HG03432 (cell line): Measurements from ENCODE around the gene MAD2L2.

Source experiments
- ATAC-seq: cut with Tn5 transposase; IDR thresholded peaks from one replicate; pipeline ENCODE4 v1.9.1; 2021; ENCODE audit warnings: mild to moderate bottlenecking, moderate library complexity; ENCODE audit not compliant: unreplicated experiment

Gene MAD2L2

GRCh38 chr1:11705596-11705995, 24.6 kb upstream of the MAD2L2 start:
- ATAC-seq: no peak

- no peak for ATAC-seq
Observed at GRCh38 chr1:11704691-11705475, 23.9 kb upstream of the MAD2L2 start.

GRCh38 chr1:11704194-11704529, 23.2 kb upstream of the MAD2L2 start:
- no peak for ATAC-seq

DNA sequence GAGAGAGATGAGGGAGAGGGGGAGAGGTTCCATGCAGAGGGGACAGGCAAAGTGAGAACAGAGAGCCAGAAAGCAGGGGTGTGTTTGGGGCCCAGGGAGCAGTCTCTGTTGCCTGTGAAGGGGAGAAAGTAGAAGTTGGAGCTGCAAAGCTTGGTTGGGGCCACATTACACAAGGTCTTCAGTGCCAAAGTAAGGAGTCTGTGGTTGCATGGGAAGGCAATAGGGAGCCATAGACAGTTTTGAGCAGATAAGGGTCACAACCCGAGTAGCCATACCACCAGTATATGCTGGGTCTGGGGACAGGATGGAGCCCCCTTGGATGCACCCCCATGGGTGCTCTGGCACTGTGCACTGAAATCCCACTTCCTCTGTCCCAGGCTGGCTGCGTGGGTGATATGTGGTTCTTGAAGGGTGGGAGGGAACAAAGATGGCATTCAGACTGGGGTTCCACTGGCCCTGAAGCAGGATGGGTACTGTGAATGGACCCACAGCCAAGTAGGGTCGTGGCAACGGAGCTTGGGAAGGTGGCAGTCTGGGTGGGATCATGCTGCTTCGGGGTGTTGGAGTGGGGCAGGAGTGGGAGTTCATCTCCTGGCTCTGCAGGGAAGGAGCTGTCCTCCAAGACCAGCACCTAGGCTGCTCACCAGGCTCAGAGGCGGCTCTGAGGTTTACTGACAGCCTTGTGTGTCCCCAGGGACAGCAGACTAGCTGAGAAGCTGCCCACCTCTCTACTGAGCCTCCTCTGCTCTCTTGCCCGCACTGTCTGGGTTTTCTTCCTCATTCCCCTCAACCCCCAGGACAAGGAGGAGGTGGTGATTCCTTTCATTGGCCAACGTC, 22.6 kb upstream of the MAD2L2 start:
- ATAC-seq: no peak

DNA sequence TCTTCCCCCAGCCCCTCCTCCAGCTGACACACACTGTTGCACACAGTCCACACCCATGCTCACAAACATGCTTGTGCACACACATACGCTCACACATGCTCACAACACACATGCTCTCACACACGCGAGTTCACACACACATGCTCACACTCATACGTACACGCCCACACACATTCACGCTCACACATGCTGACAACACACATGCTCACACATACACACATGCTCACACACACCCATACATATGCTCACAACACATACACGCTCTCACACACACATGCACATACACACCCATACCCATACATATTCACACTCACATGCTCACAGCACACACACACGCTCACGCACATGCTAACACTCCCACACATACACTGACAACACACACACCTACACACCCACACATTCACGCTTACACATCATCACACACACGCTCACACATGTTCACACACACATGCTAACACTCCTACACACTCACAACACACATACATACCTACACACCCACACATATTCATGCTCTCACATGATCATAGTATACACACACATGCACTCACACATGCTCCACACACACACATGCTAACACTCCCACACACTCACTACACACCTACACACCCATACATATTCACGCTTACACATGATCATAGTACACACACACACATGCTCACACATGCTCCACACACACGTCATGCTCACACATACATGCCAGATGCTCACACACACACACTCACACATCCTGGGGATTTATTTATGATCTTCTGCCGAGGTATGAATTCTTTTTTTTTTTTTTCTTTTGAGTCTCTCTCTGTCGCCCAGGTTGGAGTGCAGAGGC, 21.2 kb upstream of the MAD2L2 start:
- ATAC-seq: no peak

- ATAC-seq: no peak
Observed at GRCh38 chr1:11701551-11701961, 20.6 kb upstream of the MAD2L2 start.

GRCh38 chr1:11700601-11701467, 19.9 kb upstream of the MAD2L2 start:
- ATAC-seq: no peak

DNA sequence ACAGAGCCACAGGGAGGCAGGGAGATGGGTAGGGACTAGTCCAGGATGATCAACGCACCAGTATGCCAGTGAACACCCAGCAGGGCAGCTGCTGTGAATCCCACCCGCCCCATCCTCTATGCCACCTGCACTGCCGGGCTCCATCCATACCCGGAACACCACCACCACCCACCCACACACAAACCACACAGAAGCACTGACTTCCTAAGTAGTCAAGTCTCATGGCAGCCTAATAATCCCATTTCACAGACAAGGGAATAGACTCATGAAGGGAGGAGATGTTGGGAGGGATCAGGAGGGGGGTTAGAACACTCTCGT, 16.9 kb upstream of the MAD2L2 start:
- ATAC-seq: no peak

DNA sequence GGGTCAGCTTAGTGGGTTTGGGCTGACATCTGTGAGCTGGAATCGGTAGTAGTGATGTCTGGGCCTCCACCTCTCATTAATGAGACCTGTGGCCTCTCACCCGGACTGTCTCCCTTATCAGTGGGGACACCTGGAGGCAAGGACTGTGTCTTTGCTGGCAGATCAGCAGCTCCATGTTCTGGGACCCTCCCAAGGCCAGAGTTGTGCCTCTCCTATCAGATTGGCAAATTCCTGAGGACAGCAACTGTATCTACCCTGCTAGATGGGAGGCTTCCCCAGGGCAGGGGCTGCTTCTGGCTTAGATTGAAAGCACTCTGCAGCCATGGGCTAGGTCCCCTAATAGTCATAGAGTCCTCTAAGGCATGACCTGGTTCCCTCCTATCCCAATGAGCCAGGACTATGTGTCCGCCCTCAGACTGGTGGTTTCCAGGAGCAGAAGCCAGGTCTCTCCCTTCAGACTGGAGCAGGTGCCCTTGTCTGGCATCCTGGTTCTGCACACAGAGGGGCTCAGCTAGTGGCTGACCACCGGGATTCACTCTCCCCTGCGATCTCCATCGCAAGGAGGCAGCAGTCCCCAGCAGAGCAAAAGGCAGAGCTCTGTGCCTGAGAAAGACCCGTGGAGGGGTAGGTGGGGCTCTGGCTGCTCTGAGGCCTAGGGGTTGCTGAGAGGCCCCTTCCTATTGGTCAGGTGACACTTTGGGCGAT, 16.4 kb upstream of the MAD2L2 start:
- ATAC-seq: no peak

DNA sequence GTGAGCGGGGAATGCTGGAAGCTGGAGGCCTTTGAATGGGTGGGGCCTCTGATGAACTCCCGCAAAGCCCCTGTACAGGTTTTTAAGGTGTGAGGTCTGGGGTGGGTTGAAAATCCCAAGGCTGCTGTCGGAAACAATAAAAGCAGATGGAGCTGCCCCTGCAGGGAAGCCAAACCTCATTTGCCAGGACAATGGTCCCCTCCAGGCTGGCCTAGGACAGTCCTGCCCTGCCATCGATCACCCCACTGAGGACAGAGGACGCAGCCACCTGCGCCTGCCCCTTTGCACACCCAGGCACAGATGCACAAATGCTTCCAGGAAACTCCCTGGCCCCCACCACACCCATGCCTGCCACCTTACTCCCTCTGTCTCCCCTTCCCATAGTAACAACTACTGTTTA, 14.9 kb upstream of the MAD2L2 start:
- ATAC-seq: no peak

GRCh38 chr1:11693917-11694316, 13.0 kb upstream of the MAD2L2 start:
- no peak for ATAC-seq

GRCh38 chr1:11693024-11693590, 12.2 kb upstream of the MAD2L2 start:
- ATAC-seq: no peak

- ATAC-seq: no peak
Observed at GRCh38 chr1:11691928-11692711, 11.2 kb upstream of the MAD2L2 start.

DNA sequence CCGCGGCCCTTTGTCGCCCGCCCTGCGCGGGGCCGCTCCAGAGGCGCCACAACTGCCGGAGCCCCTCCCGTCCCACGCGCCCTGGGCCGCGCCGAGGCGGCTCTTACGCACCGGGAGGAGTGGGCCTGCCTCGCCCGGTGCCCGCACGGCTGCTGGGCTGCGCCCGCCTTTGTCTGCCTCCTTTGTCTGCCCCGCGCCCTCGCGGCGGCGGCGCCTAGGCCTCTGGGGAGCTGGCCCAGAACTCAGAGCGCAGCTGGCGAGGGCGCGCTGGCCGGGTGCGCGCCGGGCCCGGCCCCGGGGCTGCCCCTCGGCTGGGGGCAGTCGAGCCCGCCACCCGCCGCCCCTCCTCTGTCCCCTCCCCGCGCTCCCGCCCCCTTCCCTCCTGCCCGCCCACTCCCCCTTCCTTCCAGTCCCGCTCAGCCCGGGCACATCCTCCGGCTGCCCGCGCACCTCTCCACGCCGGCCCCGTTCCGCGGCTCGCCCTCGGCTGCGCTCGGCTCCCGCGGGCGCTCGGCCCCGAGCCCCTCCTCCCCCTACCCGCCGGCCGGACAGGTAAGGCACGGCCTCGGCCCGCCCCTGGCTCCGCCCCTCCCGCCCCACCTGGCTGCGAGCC, 10.5 kb upstream of the MAD2L2 start, which contains the start of gene DRAXIN:
DRAXIN (plus strand) TSS at position 409 of the 613 bp plus-strand sequence. CDS start 14,549 bp downstream, outside the sequence.
- ATAC-seq: no peak

DNA sequence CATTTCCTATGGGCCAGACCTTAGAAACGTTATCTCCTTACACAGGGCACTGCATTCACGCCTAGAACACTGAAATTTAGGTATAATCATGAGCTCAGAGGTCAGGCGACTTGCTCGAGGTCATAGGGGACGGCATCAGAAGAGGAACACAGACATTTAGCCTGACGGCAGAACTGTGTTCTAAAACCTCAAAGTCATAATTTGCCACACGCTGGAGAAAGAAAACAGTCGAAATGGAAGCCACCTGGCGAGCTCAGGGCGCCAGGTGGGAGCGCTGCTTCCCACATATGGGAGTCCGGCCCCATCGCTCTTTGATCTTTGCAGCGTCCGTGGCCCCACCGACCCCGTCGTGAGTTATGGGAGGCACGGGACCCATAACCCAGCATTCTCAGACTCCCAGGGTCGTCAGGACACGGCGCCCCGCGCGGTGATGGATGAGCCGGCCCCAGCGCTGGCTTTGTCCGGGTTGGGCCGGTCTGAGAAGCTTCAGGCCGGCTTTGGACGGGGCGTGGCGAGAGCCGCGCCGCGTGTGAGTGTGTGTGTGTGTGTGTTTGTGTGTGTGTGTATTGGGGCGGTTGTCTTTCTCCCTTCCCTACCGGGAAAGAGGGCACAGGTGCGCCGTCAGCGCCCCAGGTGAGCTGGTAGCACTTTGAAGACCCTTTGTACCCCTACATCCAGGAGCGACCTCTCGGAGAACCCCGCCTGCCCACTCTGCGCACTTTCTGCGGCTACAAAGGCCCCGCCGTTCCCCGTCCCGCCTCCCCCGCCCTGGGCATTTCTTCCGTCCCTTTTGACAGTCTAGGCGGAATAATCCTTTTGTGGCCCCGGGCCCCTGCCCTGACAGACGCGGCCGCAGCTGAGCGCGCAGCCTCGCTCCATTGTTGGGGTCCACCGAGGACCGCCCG, 9.7 kb upstream of the MAD2L2 start:
- no peak for ATAC-seq

DNA sequence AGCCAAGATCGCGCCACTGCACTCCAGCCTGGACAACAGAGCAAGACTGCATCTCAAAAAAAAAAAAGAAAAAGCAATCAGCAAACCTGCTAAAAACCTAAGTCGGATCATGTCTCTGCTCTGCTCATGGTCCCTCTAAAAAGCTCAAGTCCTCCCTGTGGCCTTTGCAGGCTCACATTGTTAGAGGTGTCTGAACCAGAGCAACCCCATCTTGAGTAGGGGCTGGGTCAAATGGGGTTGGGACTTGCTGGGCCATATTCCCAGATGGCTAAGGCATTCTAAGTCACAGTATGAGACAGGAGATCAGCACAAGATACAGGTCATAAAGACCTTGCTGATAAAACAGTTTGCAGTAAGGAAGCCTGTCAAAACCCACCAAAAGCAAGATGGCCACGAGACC, 7.6 kb upstream of the MAD2L2 start:
- ATAC-seq: no peak

- no peak for ATAC-seq
Observed at GRCh38 chr1:11685210-11685752, 4.3 kb upstream of the MAD2L2 start.
